GM19023 (cell line): ENCODE data around the gene SARNP.

Source experiments
- ATAC-seq: cut with Tn5 transposase; IDR thresholded peaks from one replicate; pipeline ENCODE4 v1.9.1; 2021; ENCODE audit warnings: mild to moderate bottlenecking, moderate library complexity; ENCODE audit not compliant: unreplicated experiment

Gene SARNP

DNA sequence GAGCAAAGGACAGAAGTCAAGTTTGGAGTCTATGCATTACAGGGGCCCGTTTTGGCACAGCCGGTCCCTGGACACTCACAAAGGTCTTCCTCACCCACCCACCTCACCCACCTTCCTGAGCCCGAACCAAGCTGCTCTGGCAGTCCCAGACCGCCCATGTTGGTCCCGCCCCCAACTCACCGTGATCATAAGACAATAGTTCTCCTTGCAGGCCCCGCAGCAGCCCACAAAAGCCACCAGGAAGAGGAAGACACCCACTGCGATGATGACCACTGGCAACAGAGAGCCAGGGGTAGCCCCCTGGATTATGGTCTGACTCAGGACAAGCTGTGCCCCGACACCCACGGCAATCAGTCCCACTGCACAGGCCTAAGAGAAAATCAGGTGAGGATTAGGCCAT, 90.6 kb downstream of the SARNP start:
- no peak for ATAC-seq

DNA sequence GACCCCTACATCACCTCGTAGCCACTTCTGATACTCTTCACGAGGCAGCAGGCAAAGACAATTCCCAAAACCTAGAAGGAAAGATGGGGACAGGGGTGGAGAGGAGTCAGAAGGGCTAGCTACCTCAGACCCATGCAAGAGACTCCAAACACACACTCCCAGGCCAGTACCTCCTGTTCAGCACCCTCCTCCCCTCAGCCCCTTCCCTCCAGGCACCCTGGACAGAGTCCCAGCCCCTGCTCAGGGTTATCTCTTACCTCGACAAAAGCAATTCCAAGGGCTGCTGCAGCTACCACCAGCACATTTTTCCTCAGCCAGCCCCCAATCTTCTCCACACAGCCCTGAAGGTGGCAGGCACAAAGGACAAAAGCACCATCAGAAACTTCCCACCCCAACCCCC, 92.0 kb downstream of the SARNP start:
- no peak for ATAC-seq

DNA sequence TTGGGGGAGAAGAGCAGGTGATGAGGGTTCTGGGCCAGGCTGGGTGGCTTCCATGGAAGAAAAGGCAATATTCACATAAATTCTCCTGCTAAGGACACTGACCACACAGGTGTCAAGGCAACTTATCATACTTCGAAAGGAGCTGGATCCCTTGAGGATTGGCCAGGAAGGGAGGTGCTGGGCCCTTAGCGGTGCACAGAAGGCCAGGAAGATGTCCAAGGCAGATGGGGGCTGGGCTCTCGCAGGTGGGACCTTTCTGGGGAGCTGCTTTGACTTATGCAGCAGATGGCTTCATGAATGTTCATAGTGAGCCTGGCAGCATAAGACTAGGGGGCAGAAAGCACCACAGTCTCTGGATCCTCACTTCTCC, 92.6 kb downstream of the SARNP start:
- ATAC-seq: no peak

DNA sequence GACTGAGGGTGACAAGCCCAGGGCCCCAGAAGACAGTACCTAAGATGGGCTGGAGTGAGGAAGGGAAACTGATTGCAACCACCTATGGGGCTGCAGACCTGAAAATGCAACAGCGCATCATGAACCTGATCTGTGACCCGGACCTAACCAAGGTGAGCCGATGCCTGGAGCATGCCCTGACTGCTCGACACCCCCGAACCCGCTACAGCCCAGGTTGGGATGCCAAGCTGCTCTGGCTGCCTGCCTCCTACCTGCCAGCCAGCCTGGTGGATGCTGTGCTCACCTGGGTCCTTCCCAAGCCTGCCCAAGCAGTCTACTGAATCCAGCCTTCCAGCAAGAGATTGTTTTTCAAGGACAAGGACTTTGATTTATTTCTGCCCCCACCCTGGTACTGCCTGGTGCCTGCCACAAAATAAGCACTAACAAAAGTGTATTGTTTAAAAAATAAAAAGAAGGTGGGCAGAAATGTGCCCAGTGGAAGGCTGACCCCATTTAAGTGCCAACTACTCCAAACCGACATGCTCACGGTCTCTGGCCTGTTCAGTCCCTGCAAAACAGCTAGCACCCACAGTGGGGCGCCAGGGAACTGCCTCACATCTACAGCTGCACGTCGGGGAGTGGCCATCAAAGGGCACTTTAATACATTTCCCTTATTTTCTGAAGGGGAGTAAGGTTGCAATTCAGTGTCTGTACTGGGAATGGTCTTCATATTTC, 93.1 kb downstream of the SARNP start:
- ATAC-seq: no peak

DNA sequence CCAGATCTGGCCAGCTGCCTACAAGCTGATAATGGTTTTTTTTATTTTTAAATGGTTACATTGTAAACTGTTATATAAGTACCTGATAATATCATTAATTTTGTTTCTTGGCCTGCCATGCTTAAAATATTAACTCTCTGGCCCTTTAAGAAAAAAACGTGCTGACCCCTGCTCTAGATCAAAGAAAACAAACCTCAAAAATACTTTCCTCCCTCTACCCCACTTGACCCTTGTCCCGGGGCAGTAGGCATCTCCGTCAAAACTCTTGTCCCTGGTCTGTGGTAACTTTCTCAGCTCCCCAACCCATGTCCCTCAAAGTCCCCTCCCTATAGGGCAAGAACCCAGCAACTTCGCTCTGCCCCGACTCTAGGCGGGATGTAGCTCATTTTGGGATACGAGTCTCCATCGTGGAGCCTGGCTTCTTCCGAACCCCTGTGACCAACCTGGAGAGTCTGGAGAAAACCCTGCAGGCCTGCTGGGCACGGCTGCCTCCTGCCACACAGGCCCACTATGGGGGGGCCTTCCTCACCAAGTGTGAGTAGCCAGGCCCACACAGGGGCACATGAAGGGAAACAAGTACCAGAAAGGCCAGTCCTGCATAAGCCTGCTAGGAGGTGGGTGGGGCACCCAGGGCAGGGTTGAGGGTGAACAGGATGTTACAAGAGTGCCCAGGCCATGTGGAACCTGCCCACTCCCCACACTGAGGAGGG, 93.9 kb downstream of the SARNP start:
- ATAC-seq: no peak

DNA sequence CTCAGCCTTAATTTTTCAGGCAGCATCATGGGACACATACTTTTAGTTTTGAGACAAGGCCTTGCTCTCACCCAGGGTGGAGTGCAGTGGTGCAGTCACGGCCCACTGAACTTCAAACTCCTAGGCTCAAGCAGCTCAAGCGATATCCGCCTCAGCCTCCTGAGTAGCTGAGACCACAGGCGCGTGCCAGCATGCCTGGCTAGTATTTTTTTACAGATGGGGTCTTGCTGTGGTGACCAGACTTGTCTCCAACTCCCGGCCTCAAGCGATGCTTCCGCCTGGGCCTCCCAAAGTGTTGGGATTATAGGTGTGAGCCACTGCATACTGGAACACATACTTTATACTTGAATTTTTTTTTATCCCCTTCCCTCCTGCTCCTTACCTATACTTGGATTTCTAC, 94.6 kb downstream of the SARNP start:
- no peak for ATAC-seq

DNA sequence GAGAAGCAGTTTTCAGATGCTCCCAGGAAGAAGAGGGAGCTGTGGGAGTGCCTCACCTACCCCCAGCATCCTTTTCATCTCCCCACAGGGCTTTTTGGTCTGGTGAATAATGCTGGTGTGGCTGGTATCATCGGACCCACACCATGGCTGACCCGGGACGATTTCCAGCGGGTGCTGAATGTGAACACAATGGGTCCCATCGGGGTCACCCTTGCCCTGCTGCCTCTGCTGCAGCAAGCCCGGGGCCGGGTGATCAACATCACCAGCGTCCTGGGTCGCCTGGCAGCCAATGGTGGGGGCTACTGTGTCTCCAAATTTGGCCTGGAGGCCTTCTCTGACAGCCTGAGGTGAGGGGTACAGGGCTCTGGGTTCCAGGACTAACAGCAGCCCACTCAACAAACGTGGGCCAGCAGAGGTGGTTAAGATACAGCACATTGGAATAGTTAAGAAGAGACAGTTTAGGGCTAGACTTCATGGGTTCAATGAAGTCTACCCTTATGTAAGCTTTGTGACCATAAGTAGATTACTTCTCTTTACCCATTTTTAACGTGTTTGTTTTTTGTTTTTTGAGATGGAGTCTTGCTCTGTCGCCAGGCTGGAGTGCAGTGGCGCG, 95.8 kb downstream of the SARNP start:
- ATAC-seq: no peak

DNA sequence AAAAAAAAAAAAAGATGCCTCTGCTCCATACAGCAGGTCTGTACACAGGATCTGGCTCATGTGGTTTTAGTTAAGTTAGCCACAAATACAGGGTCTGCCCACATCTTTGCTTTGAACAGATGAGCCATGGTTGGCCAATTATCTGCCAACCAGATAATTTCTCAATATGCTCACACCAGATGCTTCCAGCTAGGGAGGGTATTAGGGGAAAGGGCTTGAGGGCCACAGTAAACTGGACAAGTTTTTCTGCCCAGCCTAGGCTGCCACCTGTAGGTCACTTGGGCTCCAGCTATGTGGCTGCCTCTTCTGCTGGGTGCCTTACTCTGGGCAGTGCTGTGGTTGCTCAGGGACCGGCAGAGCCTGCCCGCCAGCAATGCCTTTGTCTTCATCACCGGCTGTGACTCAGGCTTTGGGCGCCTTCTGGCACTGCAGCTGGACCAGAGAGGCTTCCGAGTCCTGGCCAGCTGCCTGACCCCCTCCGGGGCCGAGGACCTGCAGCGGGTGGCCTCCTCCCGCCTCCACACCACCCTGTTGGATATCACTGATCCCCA, 96.6 kb downstream of the SARNP start:
- no peak for ATAC-seq

DNA sequence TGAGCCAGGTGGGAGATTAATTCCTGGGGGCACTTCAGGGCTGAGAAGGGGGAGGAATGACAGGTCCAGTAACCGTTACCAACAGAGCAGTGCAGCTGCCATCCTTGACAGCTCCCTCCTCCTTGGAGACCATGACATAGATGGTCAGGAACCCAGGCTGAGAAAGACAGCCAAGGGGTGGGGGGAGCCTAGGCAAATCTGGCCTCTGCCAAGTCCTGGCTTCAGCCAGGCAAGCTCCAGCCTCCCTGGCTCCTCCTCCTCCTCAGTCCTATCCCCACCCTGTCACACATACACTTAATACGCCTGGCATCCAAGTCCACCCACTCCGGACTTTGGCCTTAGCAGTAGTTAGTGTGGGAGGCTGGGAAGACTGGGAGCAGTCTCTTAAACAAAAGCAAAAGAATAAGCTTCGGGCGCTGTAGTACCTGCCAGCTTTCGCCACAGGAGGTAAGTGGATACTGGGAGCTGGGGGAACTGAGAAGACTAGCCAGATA, 97.4 kb downstream of the SARNP start, which contains the start of gene RDH5:
TSS of gene RDH5 (plus strand) at position 323 of the 494 bp plus-strand sequence. CDS start 792 bp downstream, outside the sequence.
- ATAC-seq: no peak

DNA sequence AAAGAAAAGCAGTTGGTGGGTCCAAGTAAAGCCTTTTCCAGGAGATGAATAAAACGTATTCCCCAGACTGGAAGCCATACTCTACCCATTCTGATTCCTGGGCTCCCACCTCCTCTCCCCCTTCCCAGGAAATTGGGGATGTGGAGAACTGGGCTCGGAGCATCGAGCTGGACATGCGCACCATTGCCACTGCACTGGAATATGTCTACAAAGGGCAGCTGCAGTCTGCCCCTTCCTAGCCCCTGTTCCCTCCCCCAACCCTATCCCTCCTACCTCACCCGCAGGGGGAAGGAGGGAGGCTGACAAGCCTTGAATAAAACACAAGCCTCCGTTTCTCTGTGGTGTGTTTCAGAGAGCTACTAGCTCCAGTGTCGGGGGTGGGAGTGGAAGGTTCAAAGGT, 98.2 kb downstream of the SARNP start:
- ATAC-seq: no peak

DNA sequence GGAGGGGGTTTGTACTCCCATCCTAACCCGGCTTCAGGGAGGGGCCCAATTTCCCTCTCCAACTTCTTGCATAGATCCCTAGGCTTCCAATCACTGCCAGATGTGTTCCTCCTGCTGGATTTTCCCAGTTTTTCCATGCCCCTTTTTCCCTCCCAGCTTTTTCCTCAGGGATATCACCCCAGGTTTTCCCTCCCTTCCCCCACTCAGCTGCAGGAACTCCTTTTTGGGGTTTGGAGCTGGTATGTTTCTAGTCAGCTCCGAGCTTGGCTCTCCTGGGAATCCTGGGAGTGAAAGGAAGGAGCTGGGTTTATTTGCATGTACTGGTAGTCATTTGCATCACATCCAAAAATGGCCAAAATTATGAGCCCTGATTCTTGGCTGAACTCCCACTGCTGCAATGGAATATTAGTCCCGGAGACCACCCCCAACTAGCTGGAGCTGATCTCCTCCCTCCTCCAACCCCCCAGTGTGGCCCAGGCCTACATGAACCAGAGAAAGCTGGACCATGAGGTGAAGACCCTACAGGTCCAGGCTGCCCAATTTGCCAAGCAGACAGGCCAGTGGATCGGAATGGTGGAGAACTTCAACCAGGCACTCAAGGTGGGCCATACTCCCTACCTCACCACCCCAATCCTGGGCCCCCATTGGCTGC, 98.8 kb downstream of the SARNP start:
- ATAC-seq: no peak

DNA sequence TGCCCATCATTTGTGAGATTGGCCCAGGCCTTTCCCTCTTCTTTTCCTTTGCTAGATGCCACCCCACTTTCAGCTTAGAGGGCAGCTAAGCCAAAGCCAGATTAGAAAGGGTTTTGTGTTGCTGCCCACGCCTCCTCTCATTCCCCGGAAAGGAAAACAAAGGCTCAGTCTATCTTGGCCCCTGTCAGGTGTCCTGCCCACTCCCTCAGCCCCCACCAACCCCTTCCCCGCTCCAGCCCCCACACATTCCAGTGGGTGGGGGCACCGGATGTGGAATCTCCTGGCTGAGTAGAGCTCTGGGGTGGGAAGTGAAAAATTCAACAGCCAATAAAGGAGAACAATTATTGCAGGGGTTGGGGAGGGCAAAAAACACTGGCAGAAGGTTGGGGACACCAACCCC, 99.5 kb downstream of the SARNP start:
- ATAC-seq: no peak

DNA sequence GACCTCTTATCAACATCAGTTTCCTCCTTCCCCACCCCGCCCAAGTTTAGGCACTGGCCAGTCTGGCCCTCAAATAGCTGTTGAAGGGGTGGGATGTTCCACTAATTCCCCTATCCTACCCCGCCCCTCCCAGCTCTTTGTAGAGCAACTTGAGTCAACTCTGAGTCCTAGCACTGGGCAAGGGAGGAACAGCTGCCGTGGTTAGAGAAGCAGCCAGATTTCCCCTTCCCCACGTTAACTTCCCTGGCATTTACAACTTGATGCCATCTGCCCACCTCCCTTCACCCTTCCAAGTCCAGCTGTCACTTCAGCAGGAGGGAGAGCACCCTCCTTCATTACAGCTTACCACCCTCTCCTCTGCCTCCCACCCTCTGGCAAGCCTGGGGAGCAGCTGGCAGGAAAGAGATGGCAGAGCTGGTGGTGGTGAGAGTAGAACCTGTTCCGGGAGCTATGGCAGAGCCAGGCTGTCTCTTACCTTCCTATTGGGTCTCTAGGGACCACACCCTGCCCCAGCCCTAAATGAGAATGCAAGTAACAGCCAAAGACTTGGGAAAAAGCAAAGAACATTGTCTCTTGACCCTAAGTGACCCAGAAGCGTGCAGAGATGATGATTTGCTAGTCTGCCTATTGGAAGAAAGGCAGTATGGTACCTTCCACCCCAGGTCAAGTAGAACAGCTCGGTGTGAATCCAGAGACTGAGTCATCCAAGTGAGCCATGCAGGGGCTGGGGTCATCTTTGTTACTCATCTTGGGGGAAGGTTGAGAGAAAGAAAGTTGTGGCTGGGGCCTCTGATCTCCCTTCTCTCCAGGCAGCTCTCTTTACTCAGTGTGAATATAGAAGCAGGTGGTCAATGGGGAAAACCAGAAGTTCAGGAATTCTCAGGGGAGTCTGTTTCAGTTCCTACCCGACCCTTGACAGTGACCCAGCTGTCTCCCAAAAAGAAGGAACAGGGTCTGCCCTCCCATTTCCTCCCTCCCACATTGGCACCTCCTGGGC, 100.2 kb downstream of the SARNP start:
- ATAC-seq: no peak

DNA sequence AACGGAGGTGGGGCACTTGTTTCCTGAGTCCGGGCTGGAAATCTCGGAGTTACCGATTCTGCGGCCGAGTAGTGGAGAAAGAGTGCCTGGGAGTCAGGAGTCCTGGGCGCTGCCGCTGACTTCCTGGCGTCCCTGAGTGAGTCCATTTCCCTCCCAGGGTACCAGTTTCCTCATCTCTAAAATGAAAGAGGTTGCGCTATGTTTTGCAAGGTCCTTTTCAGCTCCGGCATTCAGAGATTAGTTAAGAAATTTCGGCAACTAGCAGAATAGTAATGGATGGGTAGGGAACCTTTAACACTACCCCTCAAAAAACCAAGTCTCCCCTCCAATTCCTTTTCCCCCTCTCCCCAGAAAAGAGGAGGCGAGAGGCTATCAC, 101.0 kb downstream of the SARNP start:
- ATAC-seq: no peak

DNA sequence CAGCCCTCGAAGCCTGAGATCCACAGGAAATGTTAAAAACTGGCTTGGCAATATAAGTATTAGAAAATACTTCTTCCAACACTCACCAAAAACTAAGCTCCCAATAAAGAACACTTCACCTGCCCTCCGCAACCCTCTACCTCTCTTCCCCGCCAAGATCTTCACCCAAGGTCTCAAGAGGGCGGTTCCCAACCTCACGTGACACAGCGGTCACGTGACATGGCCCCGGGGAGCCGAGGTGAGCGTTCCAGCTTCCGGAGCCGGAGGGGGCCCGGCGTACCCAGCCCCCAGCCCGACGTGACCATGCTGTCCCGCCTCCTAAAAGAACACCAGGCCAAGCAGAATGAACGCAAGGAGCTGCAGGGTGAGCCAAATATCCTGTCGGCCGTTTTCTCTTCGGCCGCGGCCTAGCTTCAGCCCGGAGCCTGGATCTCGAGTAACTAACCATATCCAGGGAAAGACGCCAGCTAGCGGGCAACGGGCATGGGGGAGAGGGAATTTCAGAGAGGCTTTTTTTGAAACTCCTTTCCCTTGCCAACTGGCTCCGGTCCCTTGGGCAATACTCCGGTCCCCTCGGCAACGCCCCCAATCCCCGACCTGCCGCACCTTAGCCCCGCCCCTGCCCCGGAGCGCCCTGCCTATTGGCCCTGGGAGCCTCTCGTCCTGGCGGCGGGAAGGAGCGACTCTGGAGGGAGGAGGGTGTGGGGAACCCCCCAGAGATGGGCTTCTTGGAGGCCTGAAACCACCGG, 101.5 kb downstream of the SARNP start, which contains the start of gene BLOC1S1:
TSS of gene BLOC1S1 (plus strand) at position 214 of the 749 bp plus-strand sequence. CDS start at position 220, 6 bp downstream.
- peak; percentile 95 for ATAC-seq

DNA sequence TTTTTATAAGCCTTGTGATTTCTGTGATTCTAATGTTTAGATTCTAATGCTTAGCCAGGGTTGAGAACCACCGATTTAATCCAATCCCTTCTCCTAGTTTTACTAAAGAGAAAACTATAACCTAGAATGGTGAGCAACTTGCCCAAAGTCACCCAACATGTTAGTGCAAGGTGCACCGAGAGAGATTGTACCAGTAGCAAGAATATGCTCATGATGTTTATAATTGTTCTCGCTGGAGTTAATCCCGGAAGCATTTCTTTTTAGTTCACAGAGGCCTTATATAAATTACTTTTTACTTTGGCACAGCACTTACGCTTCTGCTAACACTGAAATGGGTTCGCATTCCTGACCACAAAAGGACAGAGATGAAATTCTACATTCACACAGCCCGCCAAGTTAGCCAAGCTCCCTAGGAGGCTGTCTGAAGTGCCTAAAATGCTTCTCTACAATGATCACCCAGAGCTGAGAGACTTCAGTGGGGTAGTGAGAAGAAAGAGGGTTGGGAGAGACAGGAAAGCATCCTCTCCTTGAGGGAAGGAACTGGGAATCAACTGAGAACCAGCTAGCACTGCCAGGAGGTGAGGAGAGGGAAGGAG, 102.3 kb downstream of the SARNP start:
- ATAC-seq: no peak

DNA sequence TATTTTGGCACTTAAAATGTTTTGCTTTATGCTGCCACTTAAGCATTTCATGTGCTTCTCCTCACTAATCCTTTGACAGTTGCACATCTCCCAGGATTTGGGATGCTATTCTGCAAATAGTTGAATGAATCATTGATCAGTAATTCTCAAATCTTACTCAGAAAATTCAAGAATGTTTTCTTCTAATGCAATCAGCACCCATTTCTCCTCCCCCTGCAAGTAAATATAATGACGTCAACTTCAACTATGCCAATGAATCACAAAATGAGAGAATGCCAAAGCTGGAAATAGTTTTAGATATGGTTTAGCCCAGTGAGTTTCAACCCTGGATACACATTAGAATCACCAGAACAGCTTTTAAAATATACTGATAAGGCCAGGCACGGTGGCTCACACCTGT, 103.8 kb downstream of the SARNP start:
- no peak for ATAC-seq

DNA sequence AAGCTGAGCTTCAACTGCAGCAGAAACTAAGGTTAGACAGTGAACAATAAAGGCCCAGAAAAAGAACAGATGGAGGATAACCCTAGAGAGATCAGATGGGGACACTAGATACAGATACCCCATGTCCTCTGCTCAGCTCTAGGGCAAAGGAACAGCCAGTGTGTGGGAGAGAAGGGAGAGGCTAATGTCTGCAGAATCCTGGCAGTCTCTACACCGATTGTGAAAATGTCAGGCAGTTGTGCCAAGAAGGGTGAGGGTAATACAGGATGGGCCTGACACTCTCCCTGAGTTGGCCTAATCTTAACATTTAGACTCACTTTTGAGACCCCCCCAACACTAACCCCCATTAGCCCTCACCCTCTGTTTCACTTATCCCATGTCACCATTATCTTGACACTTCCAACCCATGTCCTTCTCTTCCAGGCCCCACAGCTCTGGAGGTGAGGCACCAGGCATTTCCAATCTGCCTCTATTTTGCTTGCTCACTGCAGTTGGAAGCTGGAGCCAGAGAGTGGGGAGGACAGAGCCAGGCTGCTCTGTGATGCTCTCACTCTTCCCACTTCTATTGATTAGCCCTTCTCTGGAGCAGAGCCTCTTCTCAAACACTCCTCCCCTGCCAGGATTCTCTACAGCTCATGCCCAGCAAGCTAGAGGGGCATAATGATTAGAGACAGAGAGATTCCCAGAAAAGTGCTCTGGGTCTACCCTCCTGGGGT, 104.7 kb downstream of the SARNP start:
- ATAC-seq: no peak
